ENCODE data around the gene TUT4. TPM values are rescaled to one million over a fixed set of nuclear protein-coding genes. Genes with fewer than 3 reads are reported as not detected.

TUT4 gene
- total RNA-seq, 1 experiment from 2014 or later, result 67.4 TPM

GRCh38 chr1:52414942-52415341, 137.9 kb downstream of the TUT4 start:
- H3K36me3 ChIP-seq (ENCODE audit: control insufficient read depth, insufficient read depth, low read length), result peaks cover 42% of the 10 kb centered on the region
- TF ChIP-seq POLR2AphosphoS5 (IDR thresholded peaks at IDR 0.05; ENCODE audit: low read depth, low read length) (no peak), TCF7L2 (IDR thresholded peaks at IDR 0.05; ENCODE audit: low read depth, low read length) (no peak), SIN3A (IDR thresholded peaks at IDR 0.05; ENCODE audit: borderline replicate concordance, insufficient read depth, low read depth, low read length) (no peak), CTCF (IDR thresholded peaks at IDR 0.05) (no peak), REST (IDR thresholded peaks at IDR 0.05; ENCODE audit: insufficient read depth in 1 of 2, low read depth in 2 of 2, low read length in 1 of 2) (no peak)
- ChIA-PET CTCF (no interaction called here), POLR2A (no interaction called here)
- no peaks in the 10 kb centered on the region for H3K27me3 ChIP-seq (ENCODE audit: control insufficient read depth, insufficient read depth, low read length)
- ATAC-seq (no peak), DNase-seq (ENCODE audit: low read depth, low spot score) (no peak)
- H3K9me3 ChIP-seq (ENCODE audit: control insufficient read depth, insufficient read depth, low read depth, low read length), result no peaks in the 10 kb centered on the region
- no peaks in the 10 kb centered on the region for H3K4me1 ChIP-seq (ENCODE audit: control insufficient read depth, insufficient read depth, low read length)
- in situ Hi-C loops (cut with HindIII; ENCODE audit: low pct_unique_long_range_greater_than_20kb, low sequenced_read_pairs), result no loop called here
- intact Hi-C loops (cut with micrococcal nuclease; ENCODE audit: unreplicated experiment), result no loop called here
- H3K4me3 ChIP-seq (ENCODE audit: low read depth in 2 of 2, low read length in 2 of 2), result no peak overlapping the region
- no peak overlapping the region for H3K27ac ChIP-seq (ENCODE audit: low read length)
- BruUV-seq (replicated peaks), result no TSS peak

GRCh38 chr1:52413410-52413989, 139.4 kb downstream of the TUT4 start:
- DNase-seq (ENCODE audit: low read depth, low spot score) (no peak), ATAC-seq (no peak; the same call in 1 of the 2 replicates)
- CTCF ChIA-PET, result no interaction called here
- in situ Hi-C loops (cut with HindIII; ENCODE audit: low pct_unique_long_range_greater_than_20kb, low sequenced_read_pairs), result no loop called here
- TF ChIP-seq SIN3A (IDR thresholded peaks at IDR 0.05; ENCODE audit: borderline replicate concordance, insufficient read depth, low read depth, low read length), result no peak
- H3K27ac ChIP-seq (ENCODE audit: low read length), result no peak overlapping the region
- no peak overlapping the region for H3K4me3 ChIP-seq (ENCODE audit: low read depth in 2 of 2, low read length in 2 of 2)
- H3K9me3 ChIP-seq (ENCODE audit: control insufficient read depth, insufficient read depth, low read depth, low read length), result no peaks in the 10 kb centered on the region
- H3K4me1 ChIP-seq (ENCODE audit: control insufficient read depth, insufficient read depth, low read length), result no peaks in the 10 kb centered on the region
- peaks cover 42% of the 10 kb centered on the region for H3K36me3 ChIP-seq (ENCODE audit: control insufficient read depth, insufficient read depth, low read length)
- H3K27me3 ChIP-seq (ENCODE audit: control insufficient read depth, insufficient read depth, low read length), result no peaks in the 10 kb centered on the region
- no TSS peak for BruUV-seq (replicated peaks)
- POLR2A ChIA-PET, result no interaction called here
- intact Hi-C loops (cut with micrococcal nuclease; ENCODE audit: unreplicated experiment), result no loop called here

- BruUV-seq (replicated peaks), result no TSS peak
- no peak for TF ChIP-seq REST (IDR thresholded peaks at IDR 0.05; ENCODE audit: insufficient read depth in 1 of 2, low read depth in 2 of 2, low read length in 1 of 2)
- no peak for TF ChIP-seq SIN3A (IDR thresholded peaks at IDR 0.05; ENCODE audit: borderline replicate concordance, insufficient read depth, low read depth, low read length)
- no peak for TF ChIP-seq POLR2AphosphoS5 (IDR thresholded peaks at IDR 0.05; ENCODE audit: low read depth, low read length)
- TF ChIP-seq CTCF (IDR thresholded peaks at IDR 0.05), result no peak
- TF ChIP-seq TCF7L2 (IDR thresholded peaks at IDR 0.05; ENCODE audit: low read depth, low read length), result no peak
- no peaks in the 10 kb centered on the region for H3K27me3 ChIP-seq (ENCODE audit: control insufficient read depth, insufficient read depth, low read length)
- H3K4me3 ChIP-seq (ENCODE audit: low read depth in 2 of 2, low read length in 2 of 2), result peak overlapping the region; percentile 93 to 98
- in situ Hi-C loops (cut with HindIII; ENCODE audit: low pct_unique_long_range_greater_than_20kb, low sequenced_read_pairs) (no loop called here), intact Hi-C loops (cut with micrococcal nuclease; ENCODE audit: unreplicated experiment) (no loop called here)
- ChIA-PET POLR2A (interaction anchor here (0.5 kb wide), 1 partner anchor 293 kb away, joined by 8 read pairs; no protein-coding TSS in a partner anchor), CTCF (no interaction called here)
- peaks cover 13% of the 10 kb centered on the region for H3K36me3 ChIP-seq (ENCODE audit: control insufficient read depth, insufficient read depth, low read length)
- no peak for DNase-seq (ENCODE audit: low read depth, low spot score)
- H3K27ac ChIP-seq (ENCODE audit: low read length), result peak overlapping the region; percentile 99
- no peaks in the 10 kb centered on the region for H3K9me3 ChIP-seq (ENCODE audit: control insufficient read depth, insufficient read depth, low read depth, low read length)
- H3K4me1 ChIP-seq (ENCODE audit: control insufficient read depth, insufficient read depth, low read length), result peaks cover 16% of the 10 kb centered on the region; the same call in 1 of the 2 replicates
- no peak for ATAC-seq
Observed at GRCh38 chr1:52404975-52405338, 147.9 kb downstream of the TUT4 start.

Data from Panc1 (cell line).